Prostate gland (tissue), 2 donors: ENCODE data around the gene SLAMF1. TPM values are rescaled to one million over a fixed set of nuclear protein-coding genes. Genes with fewer than 3 reads are reported as not detected.
"Not testable (repeated sequence)": the region's sequence is repeated elsewhere in the genome, so short reads cannot be mapped to it uniquely, and the experiment has no call there.

ENCODE experiments used
- DNase-seq: peaks from one replicate; pipeline ENCODE4 v3.0.0-alpha.2; 2019; ENCODE audit warnings: low spot score
- H3K27ac ChIP-seq, 2 donors: fragments of 200-600 bp; sonication (generic); 2 replicates each; pipeline ENCODE4 v1.5.1; 2017 to 2019
- H3K27me3 ChIP-seq: fragments of 200-600 bp; sonication (generic); replicated peaks from 2 replicates; pipeline ENCODE4 v1.5.1; 2019; ENCODE audit not compliant: insufficient read depth
- H3K36me3 ChIP-seq, 2 donors: fragments of 200-600 bp; sonication (generic); 1 replicate in 1 of 2; 2 replicates in 1 of 2; pipeline versions ENCODE4 v1.5.1 to v1.8.1; 2017 to 2019
- H3K4me1 ChIP-seq: fragments of 200-600 bp; sonication (generic); replicated peaks from 2 replicates; pipeline ENCODE4 v1.5.1; 2019
- H3K4me3 ChIP-seq, 2 donors: fragments of 200-600 bp; sonication (generic); 2 replicates each; pipeline ENCODE4 v1.5.1; 2017 to 2019
- H3K9me3 ChIP-seq: fragments of 200-600 bp; sonication (generic); 2 replicates; pipeline ENCODE4 v1.5.1; 2017
- CTCF ChIP-seq, 4 experiments: fragments of 200-600 bp in 2 of 4; fragments of 450-650 bp in 2 of 4; sonication (generic) in 2 of 4; IDR thresholded peaks; 1 replicate in 3 of 4; 2 replicates in 1 of 4; pipeline ENCODE4 v1.5.1; 2016 to 2019; ENCODE audit warnings: antibody characterized with exemption in 4 of 4, mild to moderate bottlenecking in 2 of 4, moderate library complexity in 2 of 4
- POLR2A ChIP-seq: fragments of 450-650 bp; IDR thresholded peaks from one replicate; pipeline ENCODE4 v1.6.1; 2016; ENCODE audit warnings: antibody characterized with exemption, mild to moderate bottlenecking
- POLR2AphosphoS5 ChIP-seq: sonication (generic); formaldehyde crosslinking; IDR thresholded peaks from one replicate; pipeline ENCODE4 v1.6.1; 2017; ENCODE audit warnings: antibody characterized with exemption
- WGBS: methylation state at CpG from one replicate; pipeline ENCODE4 v1.1.5; 2018; 5-methylcytosine and 5-hydroxymethylcytosine counted together
- intact Hi-C: fragments of 100-400 bp; cut with DNase I; formaldehyde crosslinking; loops from one replicate; pipeline ENCODE4 v1.14.2; 2022
- total RNA-seq, 2 donors: library from RNA; depleted of rRNA; stranded (reverse); fragments of >200 nt; gene quantifications; one replicate each; pipeline ENCODE4 v1.1.0, GENCODE V29; 2016

The SLAMF1 gene, protein sequence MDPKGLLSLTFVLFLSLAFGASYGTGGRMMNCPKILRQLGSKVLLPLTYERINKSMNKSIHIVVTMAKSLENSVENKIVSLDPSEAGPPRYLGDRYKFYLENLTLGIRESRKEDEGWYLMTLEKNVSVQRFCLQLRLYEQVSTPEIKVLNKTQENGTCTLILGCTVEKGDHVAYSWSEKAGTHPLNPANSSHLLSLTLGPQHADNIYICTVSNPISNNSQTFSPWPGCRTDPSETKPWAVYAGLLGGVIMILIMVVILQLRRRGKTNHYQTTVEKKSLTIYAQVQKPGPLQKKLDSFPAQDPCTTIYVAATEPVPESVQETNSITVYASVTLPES
- total RNA-seq: under 1 TPM; 0.17 to 0.36 TPM

DNA sequence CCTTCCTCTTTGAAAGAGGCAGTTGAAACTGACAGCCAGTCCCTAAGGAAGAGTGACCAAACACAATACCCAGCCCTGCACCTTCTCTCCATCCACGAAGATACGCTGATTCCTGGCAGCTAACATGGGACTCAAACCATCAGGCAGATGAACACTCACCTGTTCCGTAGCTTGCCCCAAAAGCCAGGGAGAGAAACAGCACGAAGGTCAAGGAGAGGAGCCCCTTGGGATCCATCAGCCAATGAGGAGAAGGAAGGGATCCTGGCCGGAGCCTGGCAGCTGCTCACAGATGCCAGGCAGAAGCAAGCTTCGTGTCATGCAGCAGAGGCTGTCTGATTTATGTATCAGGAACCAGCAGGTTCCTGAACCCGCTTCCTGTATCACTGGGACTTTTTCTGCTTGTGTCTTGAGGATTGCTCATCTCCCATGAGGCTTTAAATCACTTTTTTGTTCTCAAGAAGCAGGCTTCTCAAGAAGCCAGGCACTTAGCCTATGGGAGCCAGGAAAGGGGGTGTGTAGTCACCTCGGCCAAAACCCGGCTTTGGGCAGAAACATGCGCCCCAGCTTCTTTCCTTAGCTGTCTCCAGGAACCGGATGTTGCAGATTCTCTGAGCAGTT, at the start of gene SLAMF1:
Gene SLAMF1 (minus strand): TSS at position 334 of the 618 bp plus-strand sequence. CDS start 99 bp downstream, at position 235.
- Histone ChIP-seq H3K9me3 (no peaks in the 10 kb centered on the region), H3K27ac (no peak within 1 kb of the TSS), H3K4me3 (no peak within 1 kb of the TSS), H3K4me1 (no peaks in the 10 kb centered on the region), H3K36me3 (no peaks in the 10 kb centered on the region), H3K27me3 (no peaks in the 10 kb centered on the region)
- TF ChIP-seq POLR2A (no peak), POLR2AphosphoS5 (no peak), CTCF (IDR thresholded peaks at IDR 0.05) (no peak)
- DNase-seq: no peak
- 68% methylated on average over 11 of the region's 11 CpGs for WGBS
- intact Hi-C loops: no loop called here

GRCh38 chr1:160692390-160692789, 45.5 kb upstream of the SLAMF1 start:
- H3K9me3 ChIP-seq, H3K4me3 ChIP-seq, intact Hi-C loops, H3K4me1 ChIP-seq, H3K36me3 ChIP-seq, DNase-seq, H3K27me3 ChIP-seq, H3K27ac ChIP-seq: not testable (repeated sequence)
- 91% methylated on average over 10 of the region's 10 CpGs for WGBS

GRCh38 chr1:160685266-160685665, 38.4 kb upstream of the SLAMF1 start:
- no peak for DNase-seq
- Histone ChIP-seq H3K27me3 (no peaks in the 10 kb centered on the region), H3K4me3 (no peak overlapping the region), H3K36me3 (no peaks in the 10 kb centered on the region), H3K4me1 (no peaks in the 10 kb centered on the region), H3K9me3 (no peaks in the 10 kb centered on the region), H3K27ac (no peak overlapping the region)
- TF ChIP-seq POLR2A: no peak
- TF ChIP-seq POLR2AphosphoS5: no peak
- TF ChIP-seq CTCF (IDR thresholded peaks at IDR 0.05): no peak
- intact Hi-C loops: no loop called here

GRCh38 chr1:160682983-160683865, 36.4 kb upstream of the SLAMF1 start:
- intact Hi-C loops: no loop called here

More at GRCh38 chr1:160682983-160683865, 36.4 kb upstream of the SLAMF1 start:
- no peak overlapping the region for H3K4me3 ChIP-seq
- H3K4me1 ChIP-seq: no peaks in the 10 kb centered on the region
- no peak overlapping the region for H3K27ac ChIP-seq
- H3K9me3 ChIP-seq: no peaks in the 10 kb centered on the region
- DNase-seq: no peak
- H3K36me3 ChIP-seq: no peaks in the 10 kb centered on the region
- 91% methylated on average over 4 of the region's 4 CpGs for WGBS
- no peak for TF ChIP-seq POLR2A
- TF ChIP-seq CTCF (IDR thresholded peaks at IDR 0.05): no peak
- TF ChIP-seq POLR2AphosphoS5: no peak
- no peaks in the 10 kb centered on the region for H3K27me3 ChIP-seq
